H9 (cell line): ENCODE results near the gene RMND5B. TPM values are rescaled to one million over a fixed set of nuclear protein-coding genes. Genes with fewer than 3 reads are reported as not detected.

Experiments
- DNase-seq: peaks from one replicate; pipeline ENCODE4 v3.0.0-alpha.2; 2017
- H2AFZ ChIP-seq: one replicate; pipeline ENCODE4 v1.6.1; 2013; ENCODE audit warnings: mild to moderate bottlenecking, low read length, control low read depth, moderate library complexity
- H2AK5ac ChIP-seq: 2 replicates; pipeline ENCODE4 v1.6.1; 2013; ENCODE audit warnings: low read length, control low read depth, mixed read lengths; ENCODE audit not compliant: insufficient read length
- H2BK120ac ChIP-seq: one replicate; pipeline ENCODE4 v1.6.1; 2013; ENCODE audit warnings: low read depth, mild to moderate bottlenecking, low read length, control low read depth, inconsistent platforms; ENCODE audit not compliant: poor library complexity, severe bottlenecking
- H2BK12ac ChIP-seq: 2 replicates; pipeline ENCODE4 v1.6.1; 2013; ENCODE audit warnings: low read length, control low read depth, mixed read lengths, low read depth; ENCODE audit not compliant: insufficient read length
- H2BK15ac ChIP-seq: 2 replicates; pipeline ENCODE4 v1.6.1; 2013; ENCODE audit warnings: low read depth, low read length, control low read depth
- H2BK20ac ChIP-seq: one replicate; pipeline ENCODE4 v1.6.1; 2013; ENCODE audit warnings: low read depth, mild to moderate bottlenecking, low read length, control low read depth, inconsistent platforms; ENCODE audit not compliant: poor library complexity, severe bottlenecking
- H2BK5ac ChIP-seq: 2 replicates; pipeline ENCODE4 v1.6.1; 2013; ENCODE audit warnings: low read length, control low read depth, mixed read lengths; ENCODE audit not compliant: insufficient read length
- H3K14ac ChIP-seq: 2 replicates; pipeline ENCODE4 v1.6.1; 2013; ENCODE audit warnings: low read length, control low read depth; ENCODE audit not compliant: insufficient read depth
- H3K18ac ChIP-seq: 2 replicates; pipeline ENCODE4 v1.6.1; 2013; ENCODE audit warnings: low read depth, mild to moderate bottlenecking, mixed read lengths, low read length, control low read depth; ENCODE audit not compliant: insufficient read length
- H3K23ac ChIP-seq: 2 replicates; pipeline ENCODE4 v1.6.1; 2013; ENCODE audit warnings: low read length, control low read depth, mixed read lengths, low read depth; ENCODE audit not compliant: insufficient read length
- H3K23me2 ChIP-seq: 2 replicates; pipeline ENCODE4 v1.6.1; 2013; ENCODE audit warnings: low read depth, mild to moderate bottlenecking, mixed read lengths, low read length, control low read depth; ENCODE audit not compliant: insufficient read length, poor library complexity, severe bottlenecking
- H3K27ac ChIP-seq: 2 replicates; pipeline ENCODE4 v1.5.1; 2013; ENCODE audit warnings: low read length, control low read depth, mixed read lengths, low read depth; ENCODE audit not compliant: insufficient read length
- H3K27me3 ChIP-seq: 2 replicates; pipeline ENCODE4 v1.6.1; 2013; ENCODE audit warnings: low read length, control low read depth, inconsistent platforms; ENCODE audit not compliant: insufficient read depth
- H3K4ac ChIP-seq: 2 replicates; pipeline ENCODE4 v1.6.1; 2013; ENCODE audit warnings: low read depth, mild to moderate bottlenecking, control low read depth, inconsistent platforms, low read length, moderate library complexity
- H3K4me1 ChIP-seq: 2 replicates; pipeline ENCODE4 v1.6.1; 2013; ENCODE audit warnings: low read length, control low read depth, inconsistent platforms; ENCODE audit not compliant: insufficient read depth
- H3K4me2 ChIP-seq: 2 replicates; pipeline ENCODE4 v1.6.1; 2013; ENCODE audit warnings: low read length, control low read depth, mixed read lengths; ENCODE audit not compliant: insufficient read length, insufficient read depth
- H3K56ac ChIP-seq: 2 replicates; pipeline ENCODE4 v1.6.1; 2013; ENCODE audit warnings: low read depth, mild to moderate bottlenecking, mixed read lengths, low read length, control low read depth; ENCODE audit not compliant: insufficient read length
- H3K79me1 ChIP-seq: 2 replicates; pipeline ENCODE4 v1.6.1; 2013; ENCODE audit warnings: low read depth, mild to moderate bottlenecking, moderate library complexity, low read length, control low read depth, inconsistent platforms; ENCODE audit not compliant: insufficient read depth, poor library complexity, severe bottlenecking
- H3K79me2 ChIP-seq: 2 replicates; pipeline ENCODE4 v1.6.1; 2013; ENCODE audit warnings: low read length, control low read depth, inconsistent platforms; ENCODE audit not compliant: insufficient read depth
- H3K9ac ChIP-seq: 2 replicates; pipeline ENCODE4 v1.6.1; 2013; ENCODE audit warnings: low read length, control low read depth, mixed read lengths; ENCODE audit not compliant: insufficient read length; ENCODE audit errors: extremely low read depth
- H3K9me3 ChIP-seq: one replicate; pipeline ENCODE4 v1.6.1; 2013; ENCODE audit warnings: low read depth, low read length, inconsistent platforms; ENCODE audit not compliant: control insufficient read depth
- H3T11ph ChIP-seq: one replicate; pipeline ENCODE4 v1.6.1; 2013; ENCODE audit warnings: mild to moderate bottlenecking, low read length, control low read depth, inconsistent platforms
- H4K20me1 ChIP-seq: one replicate; pipeline ENCODE4 v1.6.1; 2013; ENCODE audit not compliant: control insufficient read depth, insufficient read length, insufficient read depth
- H4K5ac ChIP-seq: 2 replicates; pipeline ENCODE4 v1.6.1; 2013; ENCODE audit warnings: low read depth, mild to moderate bottlenecking, mixed read lengths, low read length, control low read depth; ENCODE audit not compliant: insufficient read length
- H4K8ac ChIP-seq: replicated peaks from 2 replicates; pipeline ENCODE4 v1.6.1; 2013; ENCODE audit warnings: low read length, control low read depth, mixed read lengths, low read depth; ENCODE audit not compliant: insufficient read length
- H4K91ac ChIP-seq: 2 replicates; pipeline ENCODE4 v1.6.1; 2013; ENCODE audit warnings: low read depth, mild to moderate bottlenecking, moderate library complexity, mixed read lengths, low read length, control low read depth; ENCODE audit not compliant: insufficient read length
- H3K27ac Mint-ChIP-seq, 3 experiments: 2 replicates in 2 of 3; 3 replicates in 1 of 3; pipeline ENCODE4 v1.8.0; 2020 to 2021; ENCODE audit warnings: mixed read lengths in 3 of 3, mild to moderate bottlenecking in 1 of 3, moderate library complexity in 1 of 3
- H3K27me3 Mint-ChIP-seq: 2 replicates; pipeline ENCODE4 v1.8.0; 2021; ENCODE audit warnings: low read depth, mild to moderate bottlenecking, moderate library complexity, mixed read lengths
- H3K36me3 Mint-ChIP-seq, 3 experiments: 2 replicates in 2 of 3; 3 replicates in 1 of 3; pipeline ENCODE4 v1.8.0; 2020 to 2021; ENCODE audit warnings: low read depth in 3 of 3, mixed read lengths in 3 of 3; ENCODE audit not compliant: insufficient read depth in 1 of 3
- H3K4me1 Mint-ChIP-seq, 2 experiments: 2 replicates each; pipeline ENCODE4 v1.8.0; 2020; ENCODE audit warnings: mixed read lengths in 2 of 2
- H3K4me3 Mint-ChIP-seq, 2 experiments: 2 replicates in 1 of 2; 3 replicates in 1 of 2; pipeline ENCODE4 v1.8.0; 2020 to 2021; ENCODE audit warnings: mild to moderate bottlenecking in 2 of 2, mixed read lengths in 2 of 2, moderate library complexity in 1 of 2
- H3K9me3 Mint-ChIP-seq, 2 experiments: 2 replicates in 1 of 2; 3 replicates in 1 of 2; pipeline ENCODE4 v1.8.0; 2020; ENCODE audit warnings: mild to moderate bottlenecking in 2 of 2, mixed read lengths in 2 of 2, moderate library complexity in 1 of 2
- WGBS: extraction: QIAGEN DNeasy Blood & Tissue Kit; methylation state at CpG from one replicate; pipeline ENCODE4 v1.1.7; 2013; ENCODE audit warnings: missing lambda C conversion rate, low lambda C conversion rate, mixed read lengths; ENCODE audit not compliant: insufficient read length; ENCODE audit errors: extremely low coverage; 5-methylcytosine and 5-hydroxymethylcytosine counted together
- total RNA-seq: library from RNA; stranded (reverse); gene quantifications from 2 replicates; pipeline ENCODE4 v1.2.1, GENCODE V29; 2021
- TF ChIP-seq, protein P1 (sequence below): fragments of 200-600 bp; sonication (generic); conservative IDR thresholded peaks from 3 replicates; pipeline ENCODE4 v1.8.0; 2021; ENCODE audit warnings: antibody characterized with exemption, mild to moderate bottlenecking

The RMND5B gene
- total RNA-seq, 1 experiment from 2014 or later, result 86.4 TPM

DNA sequence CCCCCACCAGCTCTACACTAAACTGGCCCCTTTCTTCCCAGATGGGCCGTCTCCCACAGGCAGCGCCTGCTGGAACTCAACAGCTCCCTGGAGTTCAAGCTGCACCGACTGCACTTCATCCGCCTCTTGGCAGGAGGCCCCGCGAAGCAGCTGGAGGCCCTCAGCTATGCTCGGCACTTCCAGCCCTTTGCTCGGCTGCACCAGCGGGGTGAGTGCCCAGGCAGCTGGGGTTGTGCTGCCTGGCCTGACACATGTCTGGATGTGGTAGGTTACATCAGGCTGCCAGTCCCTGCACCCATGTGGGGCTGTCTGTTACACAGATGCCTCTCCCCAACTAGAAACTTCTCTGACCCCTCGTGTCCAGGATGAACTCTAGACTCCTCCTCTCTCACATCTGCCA is 13.1 kb downstream of the RMND5B start:
- Histone ChIP-seq H3K23ac (no peak overlapping the region), H3K4me2 (no peak overlapping the region), H2BK12ac (no peak overlapping the region), H3K56ac (no peak overlapping the region), H3K27me3 (no peaks in the 10 kb centered on the region), H2BK20ac (no peak overlapping the region), H4K20me1 (peaks cover 2% of the 10 kb centered on the region), H2BK5ac (no peak overlapping the region), H4K5ac (no peak overlapping the region), H4K91ac (no peak overlapping the region), H4K8ac (no peak overlapping the region), H3K23me2 (no peaks in the 10 kb centered on the region), H2BK15ac (no peak overlapping the region), H3K27ac (no peak overlapping the region), H2AFZ (no peak overlapping the region), H2BK120ac (no peak overlapping the region), H3K4me1 (no peaks in the 10 kb centered on the region), H3K9ac (no peak overlapping the region), H3K18ac (no peak overlapping the region), H3K4ac (no peak overlapping the region), H3K9me3 (no peaks in the 10 kb centered on the region), H2AK5ac (no peak overlapping the region), H3K79me1 (no peaks in the 10 kb centered on the region), H3K14ac (no peak overlapping the region), H3K79me2 (no peaks in the 10 kb centered on the region), H3T11ph (no peak overlapping the region)
- peaks cover 63 to 91% (median 78%) of the 10 kb centered on the region in 3 experiments; a peak in 6 of 7 replicates for H3K36me3 Mint-ChIP-seq
- WGBS, result no CpG with 5 or more reads among the region's 10 CpGs
- H3K9me3 Mint-ChIP-seq, result no peaks in the 10 kb centered on the region
- H3K4me1 Mint-ChIP-seq, result peaks cover 0 to 3% of the 10 kb centered on the region in 2 experiments; a peak in 1 of 4 replicates
- DNase-seq, result no peak
- no peak overlapping the region for H3K4me3 Mint-ChIP-seq
- H3K27ac Mint-ChIP-seq, result peak overlapping the region in 2 of 3 experiments; percentile 34 to 48; a peak in 2 of 7 replicates
- no peaks in the 10 kb centered on the region for H3K27me3 Mint-ChIP-seq
- TF ChIP-seq, protein P1, sequence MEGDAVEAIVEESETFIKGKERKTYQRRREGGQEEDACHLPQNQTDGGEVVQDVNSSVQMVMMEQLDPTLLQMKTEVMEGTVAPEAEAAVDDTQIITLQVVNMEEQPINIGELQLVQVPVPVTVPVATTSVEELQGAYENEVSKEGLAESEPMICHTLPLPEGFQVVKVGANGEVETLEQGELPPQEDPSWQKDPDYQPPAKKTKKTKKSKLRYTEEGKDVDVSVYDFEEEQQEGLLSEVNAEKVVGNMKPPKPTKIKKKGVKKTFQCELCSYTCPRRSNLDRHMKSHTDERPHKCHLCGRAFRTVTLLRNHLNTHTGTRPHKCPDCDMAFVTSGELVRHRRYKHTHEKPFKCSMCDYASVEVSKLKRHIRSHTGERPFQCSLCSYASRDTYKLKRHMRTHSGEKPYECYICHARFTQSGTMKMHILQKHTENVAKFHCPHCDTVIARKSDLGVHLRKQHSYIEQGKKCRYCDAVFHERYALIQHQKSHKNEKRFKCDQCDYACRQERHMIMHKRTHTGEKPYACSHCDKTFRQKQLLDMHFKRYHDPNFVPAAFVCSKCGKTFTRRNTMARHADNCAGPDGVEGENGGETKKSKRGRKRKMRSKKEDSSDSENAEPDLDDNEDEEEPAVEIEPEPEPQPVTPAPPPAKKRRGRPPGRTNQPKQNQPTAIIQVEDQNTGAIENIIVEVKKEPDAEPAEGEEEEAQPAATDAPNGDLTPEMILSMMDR, result no peak
